ENCODE measurements around the gene ZC2HC1C. TPM values are rescaled to one million over a fixed set of nuclear protein-coding genes. Genes with fewer than 3 reads are reported as not detected.

ZC2HC1C gene
- total and polyA plus RNA-seq, 10 of the 15 experiments (the other 5 are each of a cell fraction or from before 2014, with no cell fraction given), result 0.92 to 3.7 (median 1.6) TPM

DNA sequence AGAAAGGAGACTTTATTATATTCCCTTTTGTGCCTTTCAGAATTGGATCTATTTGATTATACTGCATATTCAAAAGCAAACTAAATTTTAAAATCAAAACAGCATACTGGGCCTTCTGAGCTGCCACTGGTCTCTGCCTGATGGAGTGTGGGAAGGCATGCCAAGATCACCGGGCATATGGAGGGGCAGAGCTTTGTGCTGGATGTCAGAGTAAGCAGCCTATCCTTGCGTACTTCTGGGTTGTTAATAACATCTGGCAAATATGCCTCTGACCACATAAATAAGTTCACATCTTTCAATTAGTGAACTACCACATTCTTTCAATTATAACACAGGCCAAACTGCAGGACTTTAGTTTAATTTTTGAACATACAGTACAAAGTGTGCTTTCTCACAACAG, 36.5 kb upstream of the ZC2HC1C start (continued):
- TF ChIP-seq, protein P1, sequence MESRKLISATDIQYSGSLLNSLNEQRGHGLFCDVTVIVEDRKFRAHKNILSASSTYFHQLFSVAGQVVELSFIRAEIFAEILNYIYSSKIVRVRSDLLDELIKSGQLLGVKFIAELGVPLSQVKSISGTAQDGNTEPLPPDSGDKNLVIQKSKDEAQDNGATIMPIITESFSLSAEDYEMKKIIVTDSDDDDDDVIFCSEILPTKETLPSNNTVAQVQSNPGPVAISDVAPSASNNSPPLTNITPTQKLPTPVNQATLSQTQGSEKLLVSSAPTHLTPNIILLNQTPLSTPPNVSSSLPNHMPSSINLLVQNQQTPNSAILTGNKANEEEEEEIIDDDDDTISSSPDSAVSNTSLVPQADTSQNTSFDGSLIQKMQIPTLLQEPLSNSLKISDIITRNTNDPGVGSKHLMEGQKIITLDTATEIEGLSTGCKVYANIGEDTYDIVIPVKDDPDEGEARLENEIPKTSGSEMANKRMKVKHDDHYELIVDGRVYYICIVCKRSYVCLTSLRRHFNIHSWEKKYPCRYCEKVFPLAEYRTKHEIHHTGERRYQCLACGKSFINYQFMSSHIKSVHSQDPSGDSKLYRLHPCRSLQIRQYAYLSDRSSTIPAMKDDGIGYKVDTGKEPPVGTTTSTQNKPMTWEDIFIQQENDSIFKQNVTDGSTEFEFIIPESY (IDR thresholded peaks at IDR 0.05), result no peak
- TF ChIP-seq, protein P2, sequence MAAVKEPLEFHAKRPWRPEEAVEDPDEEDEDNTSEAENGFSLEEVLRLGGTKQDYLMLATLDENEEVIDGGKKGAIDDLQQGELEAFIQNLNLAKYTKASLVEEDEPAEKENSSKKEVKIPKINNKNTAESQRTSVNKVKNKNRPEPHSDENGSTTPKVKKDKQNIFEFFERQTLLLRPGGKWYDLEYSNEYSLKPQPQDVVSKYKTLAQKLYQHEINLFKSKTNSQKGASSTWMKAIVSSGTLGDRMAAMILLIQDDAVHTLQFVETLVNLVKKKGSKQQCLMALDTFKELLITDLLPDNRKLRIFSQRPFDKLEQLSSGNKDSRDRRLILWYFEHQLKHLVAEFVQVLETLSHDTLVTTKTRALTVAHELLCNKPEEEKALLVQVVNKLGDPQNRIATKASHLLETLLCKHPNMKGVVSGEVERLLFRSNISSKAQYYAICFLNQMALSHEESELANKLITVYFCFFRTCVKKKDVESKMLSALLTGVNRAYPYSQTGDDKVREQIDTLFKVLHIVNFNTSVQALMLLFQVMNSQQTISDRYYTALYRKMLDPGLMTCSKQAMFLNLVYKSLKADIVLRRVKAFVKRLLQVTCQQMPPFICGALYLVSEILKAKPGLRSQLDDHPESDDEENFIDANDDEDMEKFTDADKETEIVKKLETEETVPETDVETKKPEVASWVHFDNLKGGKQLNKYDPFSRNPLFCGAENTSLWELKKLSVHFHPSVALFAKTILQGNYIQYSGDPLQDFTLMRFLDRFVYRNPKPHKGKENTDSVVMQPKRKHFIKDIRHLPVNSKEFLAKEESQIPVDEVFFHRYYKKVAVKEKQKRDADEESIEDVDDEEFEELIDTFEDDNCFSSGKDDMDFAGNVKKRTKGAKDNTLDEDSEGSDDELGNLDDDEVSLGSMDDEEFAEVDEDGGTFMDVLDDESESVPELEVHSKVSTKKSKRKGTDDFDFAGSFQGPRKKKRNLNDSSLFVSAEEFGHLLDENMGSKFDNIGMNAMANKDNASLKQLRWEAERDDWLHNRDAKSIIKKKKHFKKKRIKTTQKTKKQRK (IDR thresholded peaks at IDR 0.05; ENCODE audit: low read depth, low read length), result no peak
- TF ChIP-seq, protein P3, sequence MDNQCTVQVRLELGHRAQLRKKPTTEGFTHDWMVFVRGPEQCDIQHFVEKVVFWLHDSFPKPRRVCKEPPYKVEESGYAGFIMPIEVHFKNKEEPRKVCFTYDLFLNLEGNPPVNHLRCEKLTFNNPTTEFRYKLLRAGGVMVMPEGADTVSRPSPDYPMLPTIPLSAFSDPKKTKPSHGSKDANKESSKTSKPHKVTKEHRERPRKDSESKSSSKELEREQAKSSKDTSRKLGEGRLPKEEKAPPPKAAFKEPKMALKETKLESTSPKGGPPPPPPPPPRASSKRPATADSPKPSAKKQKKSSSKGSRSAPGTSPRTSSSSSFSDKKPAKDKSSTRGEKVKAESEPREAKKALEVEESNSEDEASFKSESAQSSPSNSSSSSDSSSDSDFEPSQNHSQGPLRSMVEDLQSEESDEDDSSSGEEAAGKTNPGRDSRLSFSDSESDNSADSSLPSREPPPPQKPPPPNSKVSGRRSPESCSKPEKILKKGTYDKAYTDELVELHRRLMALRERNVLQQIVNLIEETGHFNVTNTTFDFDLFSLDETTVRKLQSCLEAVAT (IDR thresholded peaks at IDR 0.05), result no peak
- TF ChIP-seq, protein P4, sequence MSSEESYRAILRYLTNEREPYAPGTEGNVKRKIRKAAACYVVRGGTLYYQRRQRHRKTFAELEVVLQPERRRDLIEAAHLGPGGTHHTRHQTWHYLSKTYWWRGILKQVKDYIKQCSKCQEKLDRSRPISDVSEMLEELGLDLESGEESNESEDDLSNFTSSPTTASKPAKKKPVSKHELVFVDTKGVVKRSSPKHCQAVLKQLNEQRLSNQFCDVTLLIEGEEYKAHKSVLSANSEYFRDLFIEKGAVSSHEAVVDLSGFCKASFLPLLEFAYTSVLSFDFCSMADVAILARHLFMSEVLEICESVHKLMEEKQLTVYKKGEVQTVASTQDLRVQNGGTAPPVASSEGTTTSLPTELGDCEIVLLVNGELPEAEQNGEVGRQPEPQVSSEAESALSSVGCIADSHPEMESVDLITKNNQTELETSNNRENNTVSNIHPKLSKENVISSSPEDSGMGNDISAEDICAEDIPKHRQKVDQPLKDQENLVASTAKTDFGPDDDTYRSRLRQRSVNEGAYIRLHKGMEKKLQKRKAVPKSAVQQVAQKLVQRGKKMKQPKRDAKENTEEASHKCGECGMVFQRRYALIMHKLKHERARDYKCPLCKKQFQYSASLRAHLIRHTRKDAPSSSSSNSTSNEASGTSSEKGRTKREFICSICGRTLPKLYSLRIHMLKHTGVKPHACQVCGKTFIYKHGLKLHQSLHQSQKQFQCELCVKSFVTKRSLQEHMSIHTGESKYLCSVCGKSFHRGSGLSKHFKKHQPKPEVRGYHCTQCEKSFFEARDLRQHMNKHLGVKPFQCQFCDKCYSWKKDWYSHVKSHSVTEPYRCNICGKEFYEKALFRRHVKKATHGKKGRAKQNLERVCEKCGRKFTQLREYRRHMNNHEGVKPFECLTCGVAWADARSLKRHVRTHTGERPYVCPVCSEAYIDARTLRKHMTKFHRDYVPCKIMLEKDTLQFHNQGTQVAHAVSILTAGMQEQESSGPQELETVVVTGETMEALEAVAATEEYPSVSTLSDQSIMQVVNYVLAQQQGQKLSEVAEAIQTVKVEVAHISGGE (CRISPR knock-in tag; IDR thresholded peaks at IDR 0.05), result no peak

Data from GM12878 (cell line).